GM23248 (cell line): ENCODE measurements around the gene DGKA. TPM values are rescaled to one million over a fixed set of nuclear protein-coding genes. Genes with fewer than 3 reads are reported as not detected.

ENCODE experiments used
- DNase-seq: peaks from one replicate; pipeline ENCODE4 v3.0.0-alpha.2; 2015
- H2AFZ ChIP-seq: fragments of 200-600 bp; sonication (generic); 2 replicates; pipeline ENCODE4 v1.6.1; 2016; ENCODE audit warnings: antibody characterized with exemption
- H3F3A ChIP-seq: fragments of 200-600 bp; sonication (generic); 2 replicates; pipeline ENCODE4 v1.6.1; 2016; ENCODE audit warnings: mild to moderate bottlenecking, antibody characterized with exemption, mixed run types; ENCODE audit not compliant: insufficient read depth
- H3K27ac ChIP-seq: fragments of 200-600 bp; sonication (generic); 2 replicates; pipeline ENCODE4 v1.5.1; 2016; ENCODE audit warnings: mild to moderate bottlenecking
- H3K27me3 ChIP-seq: fragments of 200-600 bp; sonication (generic); replicated peaks from 2 replicates; pipeline ENCODE4 v1.6.1; 2016; ENCODE audit warnings: mild to moderate bottlenecking; ENCODE audit not compliant: insufficient read depth
- H3K36me3 ChIP-seq: fragments of 200-600 bp; sonication (generic); 2 replicates; pipeline ENCODE4 v1.6.1; 2016; ENCODE audit warnings: low read depth, mild to moderate bottlenecking
- H3K4me1 ChIP-seq: fragments of 200-600 bp; sonication (generic); 2 replicates; pipeline ENCODE4 v1.6.1; 2016; ENCODE audit warnings: mild to moderate bottlenecking; ENCODE audit not compliant: insufficient read depth
- H3K4me2 ChIP-seq: fragments of 200-600 bp; sonication (generic); one replicate; pipeline ENCODE4 v1.6.1; 2016; ENCODE audit warnings: mild to moderate bottlenecking; ENCODE audit not compliant: unreplicated experiment
- H3K4me3 ChIP-seq: fragments of 200-600 bp; sonication (generic); 2 replicates; pipeline ENCODE4 v1.5.1; 2016; ENCODE audit warnings: mild to moderate bottlenecking
- H3K79me2 ChIP-seq: fragments of 200-600 bp; sonication (generic); 2 replicates; pipeline ENCODE4 v1.6.1; 2016; ENCODE audit warnings: mild to moderate bottlenecking; ENCODE audit not compliant: insufficient read depth
- H3K9ac ChIP-seq: fragments of 200-600 bp; sonication (generic); 2 replicates; pipeline ENCODE4 v1.6.1; 2016; ENCODE audit warnings: mild to moderate bottlenecking
- H3K9me2 ChIP-seq: fragments of 200-600 bp; sonication (generic); 2 replicates; pipeline ENCODE4 v1.6.1; 2016; ENCODE audit warnings: mixed run types, mild to moderate bottlenecking, moderate library complexity; ENCODE audit not compliant: insufficient read depth
- H3K9me3 ChIP-seq: fragments of 200-600 bp; sonication (generic); one replicate; pipeline ENCODE4 v1.6.1; 2017; ENCODE audit warnings: low read depth
- H4K20me1 ChIP-seq: fragments of 200-600 bp; sonication (generic); 2 replicates; pipeline ENCODE4 v1.6.0; 2016; ENCODE audit not compliant: insufficient read depth
- EZH2 ChIP-seq: fragments of 200-600 bp; sonication (generic); IDR thresholded peaks from 2 replicates; pipeline ENCODE4 v1.6.1; 2018; ENCODE audit warnings: antibody characterized with exemption, mild to moderate bottlenecking; ENCODE audit not compliant: insufficient read depth, poor library complexity, severe bottlenecking
- EZH2phosphoT487 ChIP-seq: fragments of 200-600 bp; sonication (generic); IDR thresholded peaks from 2 replicates; pipeline ENCODE4 v1.6.1; 2018; ENCODE audit warnings: antibody characterized with exemption, moderate library complexity, mild to moderate bottlenecking, low read depth; ENCODE audit not compliant: insufficient read depth
- WGBS, 2 experiments: methylation state at CpG; one replicate each; pipeline ENCODE4 v1.1.6; 2015 to 2017; ENCODE audit warnings: low lambda C conversion rate in 2 of 2, low coverage in 1 of 2; ENCODE audit errors: missing lambda C conversion rate in 2 of 2; 5-methylcytosine and 5-hydroxymethylcytosine counted together
- in situ Hi-C: fragments of 300-500 bp; cut with MboI; formaldehyde crosslinking; loops from 2 replicates; pipeline ENCODE4 v1.15.0; 2020
- polyA plus RNA-seq: library from polyadenylated mRNA; unstranded; fragments of >200 nt; fragmentation: Nextera tagmentation; extraction: Ambion mirVana; gene quantifications from 2 replicates; pipeline ENCODE4 v1.2.1, GENCODE V29; 2016
- total RNA-seq: library from RNA; depleted of rRNA; stranded (reverse); fragments of >200 nt; shearing (Covaris generic); gene quantifications from 2 replicates; pipeline ENCODE4 v1.2.3, GENCODE V29; 2014; rRNA removed

Gene DGKA
- total RNA-seq (66.6 and 67.7 TPM in 2 replicates), polyA plus RNA-seq (109 and 116 TPM in 2 replicates)

DNA sequence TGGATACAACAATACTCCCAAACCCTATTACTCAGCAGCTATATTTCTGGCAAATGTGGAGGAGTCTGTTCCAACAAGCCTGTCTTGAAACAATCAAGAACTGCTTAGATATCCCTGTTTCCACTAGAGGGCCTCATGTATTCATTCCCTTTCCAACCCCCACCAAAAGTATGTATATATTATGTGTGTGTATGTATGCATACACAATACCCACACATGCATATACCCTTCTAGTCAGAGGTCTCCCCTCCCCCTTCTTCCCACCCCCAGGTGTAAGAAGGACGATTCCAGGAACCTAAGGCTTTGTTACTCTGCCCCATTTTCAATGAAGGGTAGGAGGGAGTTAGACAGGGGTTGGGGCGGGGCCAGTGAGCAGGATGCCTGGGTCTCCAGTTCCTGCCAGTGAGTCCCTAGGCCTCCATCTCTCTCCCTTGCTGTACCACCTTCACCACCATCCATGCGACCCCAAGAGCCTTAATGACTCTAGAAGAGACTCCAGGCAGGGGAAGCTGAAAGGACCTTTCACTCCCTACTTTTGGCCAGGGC is at the start of gene DGKA:
Gene DGKA (plus strand): TSS at position 392 of the 546 bp plus-strand sequence. CDS start 5,342 bp downstream, outside the sequence.
- Histone ChIP-seq H2AFZ (peak within 1 kb of the TSS; percentile 95), H3K9me2 (no peaks in the 10 kb centered on the region), H3K27ac (peak within 1 kb of the TSS; percentile 87), H3F3A (peaks cover 39% of the 10 kb centered on the region), H3K4me2 (peak within 1 kb of the TSS; percentile 94), H3K4me3 (peak within 1 kb of the TSS; percentile 78), H3K9ac (peak within 1 kb of the TSS; percentile 87), H3K27me3 (no peaks in the 10 kb centered on the region), H3K79me2 (peaks cover 60% of the 10 kb centered on the region), H3K36me3 (no peaks in the 10 kb centered on the region), H4K20me1 (no peaks in the 10 kb centered on the region), H3K9me3 (no peaks in the 10 kb centered on the region), H3K4me1 (peaks cover 40% of the 10 kb centered on the region)
- in situ Hi-C loops: loop anchor here (10.0 kb wide), 1 partner anchor 106 kb away; the partner anchor contains the start of gene DNAJC14
- 15 to 19% methylated on average over 3 of the region's 3 CpGs for WGBS, 2 experiments
- DNase-seq: peak; percentile 90
- no peak for TF ChIP-seq EZH2phosphoT487
- no peak for TF ChIP-seq EZH2

GRCh38 chr12:55885113-55885512 is 45.8 kb upstream of the DGKA start:
- Histone ChIP-seq H2AFZ (no peak overlapping the region), H3K9ac (no peak overlapping the region), H3K4me2 (no peak overlapping the region), H3K27me3 (no peaks in the 10 kb centered on the region), H3K4me1 (peaks cover 9% of the 10 kb centered on the region; the same call in 1 of the 2 replicates), H3K36me3 (no peaks in the 10 kb centered on the region), H3K9me2 (no peaks in the 10 kb centered on the region), H3K4me3 (no peak overlapping the region), H3K27ac (no peak overlapping the region), H3F3A (no peaks in the 10 kb centered on the region), H3K9me3 (no peaks in the 10 kb centered on the region), H4K20me1 (no peaks in the 10 kb centered on the region), H3K79me2 (no peaks in the 10 kb centered on the region)
- TF ChIP-seq EZH2 (no peak), EZH2phosphoT487 (no peak)
- in situ Hi-C loops: no loop called here
- WGBS, 2 experiments: 58 to 65% methylated on average over 1 of the region's 1 CpG
- DNase-seq: no peak

DNA sequence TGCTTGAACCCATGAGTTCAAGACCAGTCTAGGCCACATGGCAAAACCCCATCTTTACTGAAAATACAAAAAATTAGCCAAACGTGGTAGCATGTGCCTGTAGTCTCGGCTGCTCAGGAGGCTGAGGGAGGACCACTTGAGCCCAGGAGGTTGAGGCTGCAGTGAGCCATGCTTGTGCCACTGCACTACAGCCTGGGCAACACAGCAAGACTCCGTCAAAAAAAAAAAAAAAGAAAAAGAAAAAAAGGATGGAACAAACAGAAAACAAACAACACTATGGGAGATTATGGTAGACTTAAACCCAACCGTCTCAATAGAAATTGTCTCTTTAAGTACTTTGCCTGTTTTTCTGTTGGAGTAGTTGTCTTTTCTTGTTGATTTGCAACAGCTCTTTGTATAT is 39.7 kb upstream of the DGKA start:
- in situ Hi-C loops: no loop called here
- Histone ChIP-seq H3K79me2 (no peaks in the 10 kb centered on the region), H2AFZ (no peak overlapping the region), H3K9ac (no peak overlapping the region), H3K36me3 (no peaks in the 10 kb centered on the region), H3K9me2 (no peaks in the 10 kb centered on the region), H4K20me1 (no peaks in the 10 kb centered on the region), H3K4me1 (no peaks in the 10 kb centered on the region), H3F3A (no peaks in the 10 kb centered on the region), H3K27me3 (no peaks in the 10 kb centered on the region), H3K4me2 (no peak overlapping the region), H3K9me3 (no peaks in the 10 kb centered on the region), H3K4me3 (no peak overlapping the region), H3K27ac (no peak overlapping the region)
- no peak for TF ChIP-seq EZH2
- TF ChIP-seq EZH2phosphoT487: no peak
- no peak for DNase-seq
- WGBS, 2 experiments: 82 to 83% methylated on average over 4 of the region's 4 CpGs

DNA sequence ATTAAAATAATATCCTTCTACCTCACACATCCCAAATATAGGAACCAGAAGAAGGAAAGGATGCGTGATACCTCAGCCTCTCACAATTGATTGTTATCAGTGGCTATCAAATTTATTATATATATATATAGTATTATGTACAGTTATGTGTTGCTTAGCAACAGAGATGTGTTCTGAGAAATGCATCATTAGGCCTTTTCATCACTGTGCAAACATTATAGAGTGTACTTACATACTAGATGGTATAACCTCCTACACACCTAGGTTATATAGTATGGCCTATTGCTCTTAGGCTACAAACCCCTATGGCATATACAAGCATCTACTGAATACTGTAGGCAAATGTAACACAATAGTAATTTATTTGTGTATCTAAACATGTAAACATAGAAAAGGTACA is 37.2 kb upstream of the DGKA start:
- no peaks in the 10 kb centered on the region for H3K36me3 ChIP-seq
- 97 to 100% methylated on average over 1 of the region's 1 CpG for WGBS, 2 experiments

More for the DNA sequence above, 37.2 kb upstream of the DGKA start:
- Histone ChIP-seq H3K9me2 (no peaks in the 10 kb centered on the region), H3K9me3 (no peaks in the 10 kb centered on the region), H3K4me2 (no peak overlapping the region), H3K79me2 (no peaks in the 10 kb centered on the region), H3F3A (no peaks in the 10 kb centered on the region), H3K4me1 (peaks cover 1% of the 10 kb centered on the region; the same call in 1 of the 2 replicates), H3K4me3 (no peak overlapping the region), H3K9ac (no peak overlapping the region), H3K27me3 (no peaks in the 10 kb centered on the region), H2AFZ (no peak overlapping the region), H3K27ac (no peak overlapping the region), H4K20me1 (no peaks in the 10 kb centered on the region)
- TF ChIP-seq EZH2phosphoT487 (no peak), EZH2 (no peak)
- DNase-seq: no peak
- in situ Hi-C loops: no loop called here
